Sigmoid colon (tissue), 7 donors: ENCODE results near the gene FNDC5. TPM values are rescaled to one million over a fixed set of nuclear protein-coding genes. Genes with fewer than 3 reads are reported as not detected.

ENCODE experiments used
- DNase-seq: peaks from one replicate; pipeline ENCODE4 v3.0.0-alpha.2; 2019
- H3K27ac ChIP-seq, 4 donors: fragments of 200-600 bp; sonication (generic); one replicate each; pipeline ENCODE4 v1.5.1; 2016 to 2019; ENCODE audit warnings: mild to moderate bottlenecking in 1 of 4
- H3K27me3 ChIP-seq, 3 donors: fragments of 200-600 bp; sonication (generic); one replicate each; pipeline ENCODE4 v1.5.1; 2019; ENCODE audit warnings: mild to moderate bottlenecking in 1 of 3
- H3K36me3 ChIP-seq, 4 donors: fragments of 200-600 bp; sonication (generic); one replicate each; pipeline ENCODE4 v1.5.1; 2016 to 2019
- H3K4me1 ChIP-seq, 4 donors: fragments of 200-600 bp; sonication (generic); one replicate each; pipeline ENCODE4 v1.5.1; 2017 to 2019
- H3K4me3 ChIP-seq, 4 donors: fragments of 200-600 bp; sonication (generic); one replicate each; pipeline ENCODE4 v1.5.1; 2017 to 2019; ENCODE audit warnings: mild to moderate bottlenecking in 2 of 4, moderate library complexity in 1 of 4
- H3K9me3 ChIP-seq, 4 donors: fragments of 200-600 bp in 3 of 4; sonication (generic) in 3 of 4; one replicate each; pipeline versions ENCODE4 v1.5.1 to v1.6.1; 2013 to 2019
- CTCF ChIP-seq, 4 experiments: fragments of 450-650 bp in 3 of 4; fragments of 200-600 bp in 1 of 4; IDR thresholded peaks; one replicate each; pipeline ENCODE4 v1.5.1; 2016 to 2019; ENCODE audit warnings: antibody characterized with exemption in 4 of 4, mild to moderate bottlenecking in 3 of 4, moderate library complexity in 2 of 4
- EP300 ChIP-seq, 4 donors: sonication (generic); formaldehyde crosslinking; IDR thresholded peaks; one replicate each; pipeline ENCODE4 v1.6.1; 2017; ENCODE audit warnings: antibody characterized with exemption in 4 of 4
- POLR2A ChIP-seq, 2 donors: fragments of 450-650 bp; IDR thresholded peaks; one replicate each; pipeline ENCODE4 v1.6.1; 2016; ENCODE audit warnings: antibody characterized with exemption in 2 of 2, mild to moderate bottlenecking in 2 of 2, moderate library complexity in 2 of 2
- POLR2AphosphoS5 ChIP-seq, 4 donors: sonication (generic); formaldehyde crosslinking; IDR thresholded peaks; one replicate each; pipeline ENCODE4 v1.6.1; 2017; ENCODE audit warnings: antibody characterized with exemption in 4 of 4
- WGBS, 2 donors: extraction: QIAGEN DNeasy Blood & Tissue Kit; methylation state at CpG; one replicate each; pipeline ENCODE4 v1.1.7; 2013; 5-methylcytosine and 5-hydroxymethylcytosine counted together
- intact Hi-C: fragments of 100-400 bp; cut with DNase I; formaldehyde crosslinking; loops from one replicate; pipeline ENCODE4 v1.15.1; 2023
- polyA plus RNA-seq, 3 donors: library from polyadenylated mRNA; stranded (reverse); fragments of 200-250 nt; gene quantifications; one replicate each; pipeline ENCODE4 v1.2.3, GENCODE V29; 2013
- total RNA-seq, 4 donors: library from RNA; depleted of rRNA; stranded (reverse); fragments of >200 nt; gene quantifications; one replicate each; pipeline ENCODE4 v1.1.0, GENCODE V29; 2016
- donor health status: healthy with polysubstance abuse.
- donor health status: Bipolar disorder and iron deficiency.
- donor health status: healthy.

The FNDC5 gene
- total and polyA plus RNA-seq, 7 donors: 0.20 to 10.2 (median 0.93) TPM; not detected in 1

- Histone ChIP-seq H3K4me3 (peak within 1 kb of the TSS; percentile 61 to 81 (median 72)), H3K4me1 (peaks cover 0 to 15% (median 14%) of the 10 kb centered on the region in 4 donors), H3K9me3 (no peaks in the 10 kb centered on the region), H3K36me3 (no peaks in the 10 kb centered on the region), H3K27ac (peak within 1 kb of the TSS; percentile 28 to 76 (median 54)), H3K27me3 (peaks cover 0 to 5% (median 0%) of the 10 kb centered on the region in 3 donors)
- 1% methylated on average over 92 of the region's 92 CpGs for WGBS, 2 donors
- TF ChIP-seq CTCF (IDR thresholded peaks at IDR 0.05): no peak
- TF ChIP-seq POLR2A (IDR thresholded peaks at IDR 0.05): no peak
- TF ChIP-seq EP300 (IDR thresholded peaks at IDR 0.05): no peak
- no peak for TF ChIP-seq POLR2AphosphoS5 (IDR thresholded peaks at IDR 0.05)
- intact Hi-C loops: loop anchor here (5.0 kb wide), 1 partner anchor 61 kb away; the partner anchor contains the start of gene RNF19B
- DNase-seq: peak; percentile 82
Measured at GRCh38 chr1:32900956-32901822, 30.5 kb upstream of the FNDC5 start, which contains the start of gene TMEM54. Gene TMEM54, minus strand, starts transcription at chr1:32901389. Its CDS starts 151 bp downstream, at chr1:32901238.

- DNase-seq: peak; percentile 64
Measured at GRCh38 chr1:32900371-32900955, 29.8 kb upstream of the FNDC5 start.

GRCh38 chr1:32899586-32900296 is 29.0 kb upstream of the FNDC5 start:
- peak; percentile 64 for DNase-seq
- Histone ChIP-seq H3K27ac (no peak overlapping the region), H3K36me3 (no peaks in the 10 kb centered on the region), H3K4me1 (peaks cover 0 to 15% (median 14%) of the 10 kb centered on the region in 4 donors), H3K4me3 (peak overlapping the region in 1 of 4 donors; percentile 73), H3K27me3 (peaks cover 0 to 5% (median 0%) of the 10 kb centered on the region in 3 donors), H3K9me3 (no peaks in the 10 kb centered on the region)
- TF ChIP-seq CTCF (IDR thresholded peaks at IDR 0.05) (no peak), POLR2A (IDR thresholded peaks at IDR 0.05) (no peak), EP300 (IDR thresholded peaks at IDR 0.05) (no peak), POLR2AphosphoS5 (IDR thresholded peaks at IDR 0.05) (no peak)
- 36 to 73% methylated on average over 7 of the region's 7 CpGs for WGBS, 2 donors
- intact Hi-C loops: loop anchor here (5.0 kb wide), 1 partner anchor 63 kb away; the partner anchor contains the start of gene RNF19B

More at GRCh38 chr1:32900371-32900955, 29.8 kb upstream of the FNDC5 start:
- peaks cover 0 to 15% (median 14%) of the 10 kb centered on the region in 4 donors for H3K4me1 ChIP-seq
- H3K27ac ChIP-seq: peak overlapping the region in 3 of 4 donors; percentile 31 to 76 (median 63)
- TF ChIP-seq POLR2AphosphoS5 (IDR thresholded peaks at IDR 0.05): no peak
- TF ChIP-seq CTCF (IDR thresholded peaks at IDR 0.05): no peak
- TF ChIP-seq POLR2A (IDR thresholded peaks at IDR 0.05): no peak
- no peak for TF ChIP-seq EP300 (IDR thresholded peaks at IDR 0.05)
- H3K4me3 ChIP-seq: peak overlapping the region; percentile 61 to 81 (median 72)
- 6 to 19% methylated on average over 22 of the region's 22 CpGs for whole genome bisulfite sequencing, 2 donors
- peaks cover 0 to 5% (median 0%) of the 10 kb centered on the region in 3 donors for H3K27me3 ChIP-seq
- no peaks in the 10 kb centered on the region for H3K9me3 ChIP-seq
- H3K36me3 ChIP-seq: no peaks in the 10 kb centered on the region
- intact Hi-C loops: loop anchor here (5.0 kb wide), 1 partner anchor 62 kb away; the partner anchor contains the start of gene RNF19B

GRCh38 chr1:32898958-32899357 is 28.2 kb upstream of the FNDC5 start:
- 91 to 93% methylated on average over 3 of the region's 3 CpGs for WGBS, 2 donors
- Histone ChIP-seq H3K4me3 (no peak overlapping the region), H3K27me3 (peaks cover 1 to 10% (median 2%) of the 10 kb centered on the region in 3 donors), H3K27ac (no peak overlapping the region), H3K4me1 (peaks cover 0 to 17% (median 14%) of the 10 kb centered on the region in 4 donors), H3K36me3 (no peaks in the 10 kb centered on the region), H3K9me3 (no peaks in the 10 kb centered on the region)
- peak; percentile 38 for DNase-seq
- TF ChIP-seq CTCF (IDR thresholded peaks at IDR 0.05) (no peak), POLR2A (IDR thresholded peaks at IDR 0.05) (no peak), EP300 (IDR thresholded peaks at IDR 0.05) (no peak), POLR2AphosphoS5 (IDR thresholded peaks at IDR 0.05) (no peak)
- intact Hi-C loops: no loop called here
